ENCODE data around the gene KHDC1.

DNA sequence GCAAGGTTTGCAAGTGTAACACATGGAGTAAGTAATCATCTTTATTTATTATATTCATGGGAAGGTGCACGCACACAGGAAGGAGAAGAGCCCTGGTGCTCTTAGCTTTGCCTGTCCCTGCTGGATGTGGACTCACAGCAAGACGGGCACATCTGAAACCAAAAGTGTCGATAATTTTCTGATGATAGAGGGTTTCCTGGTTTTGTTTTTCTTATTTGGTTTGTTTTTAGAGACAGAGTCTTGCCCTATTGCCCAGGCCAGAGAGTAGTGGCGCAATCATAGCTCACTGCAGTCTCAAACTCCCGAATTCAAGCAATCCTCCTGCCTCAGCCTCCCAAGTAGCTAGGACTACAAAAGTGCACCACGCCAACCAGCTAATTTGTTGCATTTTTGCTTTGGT is 29.9 kb downstream of the KHDC1 start:
- no peak for TF ChIP-seq EP300 (IDR thresholded peaks at IDR 0.05)
- TF ChIP-seq, protein P1, sequence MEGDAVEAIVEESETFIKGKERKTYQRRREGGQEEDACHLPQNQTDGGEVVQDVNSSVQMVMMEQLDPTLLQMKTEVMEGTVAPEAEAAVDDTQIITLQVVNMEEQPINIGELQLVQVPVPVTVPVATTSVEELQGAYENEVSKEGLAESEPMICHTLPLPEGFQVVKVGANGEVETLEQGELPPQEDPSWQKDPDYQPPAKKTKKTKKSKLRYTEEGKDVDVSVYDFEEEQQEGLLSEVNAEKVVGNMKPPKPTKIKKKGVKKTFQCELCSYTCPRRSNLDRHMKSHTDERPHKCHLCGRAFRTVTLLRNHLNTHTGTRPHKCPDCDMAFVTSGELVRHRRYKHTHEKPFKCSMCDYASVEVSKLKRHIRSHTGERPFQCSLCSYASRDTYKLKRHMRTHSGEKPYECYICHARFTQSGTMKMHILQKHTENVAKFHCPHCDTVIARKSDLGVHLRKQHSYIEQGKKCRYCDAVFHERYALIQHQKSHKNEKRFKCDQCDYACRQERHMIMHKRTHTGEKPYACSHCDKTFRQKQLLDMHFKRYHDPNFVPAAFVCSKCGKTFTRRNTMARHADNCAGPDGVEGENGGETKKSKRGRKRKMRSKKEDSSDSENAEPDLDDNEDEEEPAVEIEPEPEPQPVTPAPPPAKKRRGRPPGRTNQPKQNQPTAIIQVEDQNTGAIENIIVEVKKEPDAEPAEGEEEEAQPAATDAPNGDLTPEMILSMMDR (IDR thresholded peaks at IDR 0.05): no peak

Measured in sigmoid colon (tissue), 4 donors.